HG02642 (cell line): ENCODE data around the gene NHLH2.

ENCODE experiments used
- ATAC-seq: cut with Tn5 transposase; IDR thresholded peaks from one replicate; pipeline ENCODE4 v1.9.1; 2021; ENCODE audit warnings: mild to moderate bottlenecking; ENCODE audit not compliant: unreplicated experiment, poor library complexity

The NHLH2 gene

GRCh38 chr1:115809076-115809475 is 31.9 kb downstream of the NHLH2 start:
- ATAC-seq = no peak

- ATAC-seq = no peak
Observed at GRCh38 chr1:115807723-115808122, 33.2 kb downstream of the NHLH2 start.

- ATAC-seq = no peak
Observed at GRCh38 chr1:115805597-115805996, 35.3 kb downstream of the NHLH2 start.

- no peak for ATAC-seq
Observed at GRCh38 chr1:115802416-115802815, 38.5 kb downstream of the NHLH2 start.

- ATAC-seq = no peak
Observed at GRCh38 chr1:115797486-115797885, 43.4 kb downstream of the NHLH2 start.

GRCh38 chr1:115796897-115797296 is 44.0 kb downstream of the NHLH2 start:
- ATAC-seq = no peak

- ATAC-seq = no peak
Observed at GRCh38 chr1:115796036-115796435, 44.9 kb downstream of the NHLH2 start.

GRCh38 chr1:115794976-115795639 is 45.8 kb downstream of the NHLH2 start:
- no peak for ATAC-seq

- no peak for ATAC-seq
Observed at GRCh38 chr1:115793162-115793561, 47.8 kb downstream of the NHLH2 start.

- no peak for ATAC-seq
Observed at GRCh38 chr1:115791816-115792215, 49.1 kb downstream of the NHLH2 start.

GRCh38 chr1:115790846-115791245 is 50.1 kb downstream of the NHLH2 start:
- no peak for ATAC-seq

GRCh38 chr1:115790356-115790755 is 50.6 kb downstream of the NHLH2 start:
- ATAC-seq = no peak
